ENCODE measurements around the gene HERC5.
"Not testable (repeated sequence)": the region's sequence is repeated elsewhere in the genome, so short reads cannot be mapped to it uniquely, and the experiment has no call there.

The HERC5 gene

DNA sequence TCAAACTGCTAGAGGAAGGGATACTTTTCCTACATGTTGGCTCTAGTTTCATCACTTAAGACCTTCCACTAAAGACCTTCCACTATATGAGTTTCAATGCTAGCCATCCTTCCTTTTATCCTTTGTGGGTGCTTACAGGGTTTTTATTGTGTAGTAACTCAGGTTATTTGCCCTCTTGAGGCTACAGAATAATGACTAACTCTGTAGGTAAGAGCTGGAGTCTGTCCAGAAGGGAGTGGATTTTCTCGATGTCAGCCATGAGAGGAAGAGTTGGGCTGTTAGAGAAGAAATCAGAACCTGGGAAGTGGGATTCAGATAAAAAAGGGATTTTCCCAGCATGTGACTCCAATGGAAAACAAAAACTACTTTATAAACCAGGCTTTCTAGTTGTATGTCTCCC is 27.5 kb upstream of the HERC5 start:
- Histone ChIP-seq H3K4me3 (replicated peaks; ENCODE audit: insufficient read depth, low read length) (no peak overlapping the region), H3K27me3 (ENCODE audit: insufficient read depth, poor library complexity, severe bottlenecking) (no peaks in the 10 kb centered on the region), H3K27ac (replicated peaks) (no peak overlapping the region)
- no peak for TF ChIP-seq GABPA (IDR thresholded peaks at IDR 0.05; ENCODE audit: low read depth)
- TF ChIP-seq, protein P1, sequence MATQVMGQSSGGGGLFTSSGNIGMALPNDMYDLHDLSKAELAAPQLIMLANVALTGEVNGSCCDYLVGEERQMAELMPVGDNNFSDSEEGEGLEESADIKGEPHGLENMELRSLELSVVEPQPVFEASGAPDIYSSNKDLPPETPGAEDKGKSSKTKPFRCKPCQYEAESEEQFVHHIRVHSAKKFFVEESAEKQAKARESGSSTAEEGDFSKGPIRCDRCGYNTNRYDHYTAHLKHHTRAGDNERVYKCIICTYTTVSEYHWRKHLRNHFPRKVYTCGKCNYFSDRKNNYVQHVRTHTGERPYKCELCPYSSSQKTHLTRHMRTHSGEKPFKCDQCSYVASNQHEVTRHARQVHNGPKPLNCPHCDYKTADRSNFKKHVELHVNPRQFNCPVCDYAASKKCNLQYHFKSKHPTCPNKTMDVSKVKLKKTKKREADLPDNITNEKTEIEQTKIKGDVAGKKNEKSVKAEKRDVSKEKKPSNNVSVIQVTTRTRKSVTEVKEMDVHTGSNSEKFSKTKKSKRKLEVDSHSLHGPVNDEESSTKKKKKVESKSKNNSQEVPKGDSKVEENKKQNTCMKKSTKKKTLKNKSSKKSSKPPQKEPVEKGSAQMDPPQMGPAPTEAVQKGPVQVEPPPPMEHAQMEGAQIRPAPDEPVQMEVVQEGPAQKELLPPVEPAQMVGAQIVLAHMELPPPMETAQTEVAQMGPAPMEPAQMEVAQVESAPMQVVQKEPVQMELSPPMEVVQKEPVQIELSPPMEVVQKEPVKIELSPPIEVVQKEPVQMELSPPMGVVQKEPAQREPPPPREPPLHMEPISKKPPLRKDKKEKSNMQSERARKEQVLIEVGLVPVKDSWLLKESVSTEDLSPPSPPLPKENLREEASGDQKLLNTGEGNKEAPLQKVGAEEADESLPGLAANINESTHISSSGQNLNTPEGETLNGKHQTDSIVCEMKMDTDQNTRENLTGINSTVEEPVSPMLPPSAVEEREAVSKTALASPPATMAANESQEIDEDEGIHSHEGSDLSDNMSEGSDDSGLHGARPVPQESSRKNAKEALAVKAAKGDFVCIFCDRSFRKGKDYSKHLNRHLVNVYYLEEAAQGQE (IDR thresholded peaks at IDR 0.05; ENCODE audit: insufficient replicate concordance, low read depth), result no peak
- TF ChIP-seq POLR2AphosphoS5 (IDR thresholded peaks at IDR 0.05; ENCODE audit: low read depth), result no peak
- TF ChIP-seq, protein P2, sequence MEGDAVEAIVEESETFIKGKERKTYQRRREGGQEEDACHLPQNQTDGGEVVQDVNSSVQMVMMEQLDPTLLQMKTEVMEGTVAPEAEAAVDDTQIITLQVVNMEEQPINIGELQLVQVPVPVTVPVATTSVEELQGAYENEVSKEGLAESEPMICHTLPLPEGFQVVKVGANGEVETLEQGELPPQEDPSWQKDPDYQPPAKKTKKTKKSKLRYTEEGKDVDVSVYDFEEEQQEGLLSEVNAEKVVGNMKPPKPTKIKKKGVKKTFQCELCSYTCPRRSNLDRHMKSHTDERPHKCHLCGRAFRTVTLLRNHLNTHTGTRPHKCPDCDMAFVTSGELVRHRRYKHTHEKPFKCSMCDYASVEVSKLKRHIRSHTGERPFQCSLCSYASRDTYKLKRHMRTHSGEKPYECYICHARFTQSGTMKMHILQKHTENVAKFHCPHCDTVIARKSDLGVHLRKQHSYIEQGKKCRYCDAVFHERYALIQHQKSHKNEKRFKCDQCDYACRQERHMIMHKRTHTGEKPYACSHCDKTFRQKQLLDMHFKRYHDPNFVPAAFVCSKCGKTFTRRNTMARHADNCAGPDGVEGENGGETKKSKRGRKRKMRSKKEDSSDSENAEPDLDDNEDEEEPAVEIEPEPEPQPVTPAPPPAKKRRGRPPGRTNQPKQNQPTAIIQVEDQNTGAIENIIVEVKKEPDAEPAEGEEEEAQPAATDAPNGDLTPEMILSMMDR (IDR thresholded peaks at IDR 0.05; ENCODE audit: insufficient read depth, low read length), result no peak
- TF ChIP-seq SPI1 (IDR thresholded peaks at IDR 0.05; ENCODE audit: borderline replicate concordance, low read depth), result no peak
- DNase-seq (ENCODE audit: low read depth in 1 of 2, low spot score in 1 of 2), result no peak

DNA sequence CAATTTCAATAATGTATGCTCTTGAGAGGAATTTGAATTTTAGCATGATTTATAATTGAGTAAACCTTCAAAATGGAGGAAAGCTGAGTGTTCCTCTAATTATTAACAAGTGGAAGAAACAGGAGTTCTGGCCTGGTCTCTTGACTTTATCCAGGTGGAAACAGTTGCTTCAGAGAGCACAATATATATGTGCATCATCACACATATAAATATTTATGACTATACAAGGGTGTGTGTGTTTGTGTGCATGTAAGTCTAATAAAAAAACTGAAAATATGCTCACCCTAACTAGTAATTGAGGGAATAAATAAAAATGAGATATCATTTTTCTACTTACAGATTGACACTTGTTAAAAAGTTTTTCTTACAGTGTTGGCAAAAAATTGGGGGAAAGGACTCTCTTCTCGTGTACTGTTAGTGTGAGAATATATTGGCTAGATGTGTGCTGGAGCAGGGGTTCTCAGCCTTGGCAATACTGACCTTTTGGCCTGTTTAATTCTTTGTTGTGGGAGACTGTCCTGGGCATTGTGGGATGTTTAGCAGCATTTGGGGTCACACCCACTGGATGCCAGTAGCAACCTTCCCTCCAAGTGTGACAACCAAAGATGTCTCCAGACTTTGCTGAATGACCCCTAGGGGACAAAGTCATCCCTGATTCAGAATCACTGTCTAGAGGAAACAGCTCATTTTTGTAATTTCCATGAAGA is 20.8 kb upstream of the HERC5 start:
- no peaks in the 10 kb centered on the region for H3K27me3 ChIP-seq (ENCODE audit: insufficient read depth, poor library complexity, severe bottlenecking)

DNA sequence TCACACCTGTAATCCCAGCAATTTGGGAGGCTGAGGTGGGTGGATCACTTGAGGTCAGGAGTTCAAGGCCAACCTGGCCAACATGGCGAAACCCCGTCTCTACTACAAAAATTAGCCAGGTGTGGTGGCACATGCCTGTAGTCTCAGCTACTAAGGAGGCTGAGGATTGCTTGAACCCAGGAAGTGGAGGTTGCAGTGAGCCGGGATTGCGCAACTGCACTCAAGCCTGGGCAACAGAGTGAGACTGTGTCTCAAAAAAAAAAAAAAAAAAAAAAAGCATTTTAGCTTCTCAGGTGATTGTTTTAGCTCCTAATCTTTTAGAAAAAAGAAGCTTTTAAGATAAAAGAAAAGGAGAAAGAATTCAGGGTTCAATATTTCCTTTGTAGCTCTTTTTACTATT is 19.0 kb upstream of the HERC5 start:
- not testable (repeated sequence) for DNase-seq (ENCODE audit: low read depth in 1 of 2, low spot score in 1 of 2); H3K27me3 ChIP-seq (ENCODE audit: insufficient read depth, poor library complexity, severe bottlenecking); H3K27ac ChIP-seq (replicated peaks); H3K4me3 ChIP-seq (replicated peaks; ENCODE audit: insufficient read depth, low read length)

More for the DNA sequence above, 20.8 kb upstream of the HERC5 start:
- Histone ChIP-seq H3K27ac (replicated peaks) (no peak overlapping the region), H3K4me3 (replicated peaks; ENCODE audit: insufficient read depth, low read length) (no peak overlapping the region)
- DNase-seq (ENCODE audit: low read depth in 1 of 2, low spot score in 1 of 2), result no peak
- TF ChIP-seq POLR2AphosphoS5 (IDR thresholded peaks at IDR 0.05; ENCODE audit: low read depth) (no peak), SPI1 (IDR thresholded peaks at IDR 0.05; ENCODE audit: borderline replicate concordance, low read depth) (no peak), GABPA (IDR thresholded peaks at IDR 0.05; ENCODE audit: low read depth) (no peak)
- TF ChIP-seq, protein P1 (IDR thresholded peaks at IDR 0.05; ENCODE audit: insufficient replicate concordance, low read depth), result no peak
- TF ChIP-seq, protein P2 (IDR thresholded peaks at IDR 0.05; ENCODE audit: insufficient read depth, low read length), result no peak

DNA sequence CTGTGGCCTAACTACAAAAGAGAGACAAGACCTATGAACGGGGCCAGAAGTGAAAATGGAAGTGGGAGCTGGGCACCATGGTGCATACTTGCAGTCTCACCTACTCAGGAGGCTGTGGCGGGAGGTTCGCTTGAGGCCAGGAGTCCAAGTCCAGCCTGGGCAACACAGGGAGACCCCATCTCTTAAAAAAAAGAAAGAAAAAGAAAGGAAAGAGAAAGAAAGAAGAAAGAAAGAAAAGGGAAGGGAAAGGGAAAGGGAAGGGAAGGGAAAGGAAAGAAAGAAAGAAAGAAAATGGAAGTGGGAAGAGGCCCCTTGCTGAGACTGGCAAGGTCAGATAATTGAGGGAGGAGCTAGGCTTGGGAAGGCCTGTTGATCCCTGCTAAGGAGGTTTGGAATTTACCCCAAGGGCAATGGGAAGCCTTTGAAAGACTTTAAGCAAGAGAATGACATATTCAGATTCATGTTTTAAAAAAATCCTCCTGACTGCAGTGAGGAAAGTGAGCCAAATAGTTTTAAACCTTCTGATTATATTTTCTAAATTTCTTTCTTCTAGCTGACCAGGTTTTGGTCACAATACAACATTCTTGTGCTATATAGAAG is 17.7 kb upstream of the HERC5 start:
- DNase-seq (ENCODE audit: low read depth in 1 of 2, low spot score in 1 of 2), result no peak
- Histone ChIP-seq H3K4me3 (replicated peaks; ENCODE audit: insufficient read depth, low read length) (no peak overlapping the region), H3K27ac (replicated peaks) (no peak overlapping the region)

More for the DNA sequence above, 17.7 kb upstream of the HERC5 start:
- TF ChIP-seq POLR2AphosphoS5 (IDR thresholded peaks at IDR 0.05; ENCODE audit: low read depth) (no peak), SPI1 (IDR thresholded peaks at IDR 0.05; ENCODE audit: borderline replicate concordance, low read depth) (no peak), GABPA (IDR thresholded peaks at IDR 0.05; ENCODE audit: low read depth) (no peak)
- TF ChIP-seq, protein P2 (IDR thresholded peaks at IDR 0.05; ENCODE audit: insufficient read depth, low read length), result no peak
- TF ChIP-seq, protein P1 (IDR thresholded peaks at IDR 0.05; ENCODE audit: insufficient replicate concordance, low read depth), result no peak
- H3K27me3 ChIP-seq (ENCODE audit: insufficient read depth, poor library complexity, severe bottlenecking), result no peaks in the 10 kb centered on the region
